SH-SY5Y (cell line): Measurements from ENCODE around the gene KIF4A.

ENCODE experiments used
- GATA2 ChIP-seq: IDR thresholded peaks from 2 replicates; pipeline ENCODE4 v1.6.1; 2011; ENCODE audit warnings: mild to moderate bottlenecking, low read depth, low read length
- GATA3 ChIP-seq: IDR thresholded peaks from 2 replicates; pipeline ENCODE4 v1.6.1; 2011; ENCODE audit warnings: low read depth, mild to moderate bottlenecking, low read length, moderate library complexity

KIF4A gene

DNA sequence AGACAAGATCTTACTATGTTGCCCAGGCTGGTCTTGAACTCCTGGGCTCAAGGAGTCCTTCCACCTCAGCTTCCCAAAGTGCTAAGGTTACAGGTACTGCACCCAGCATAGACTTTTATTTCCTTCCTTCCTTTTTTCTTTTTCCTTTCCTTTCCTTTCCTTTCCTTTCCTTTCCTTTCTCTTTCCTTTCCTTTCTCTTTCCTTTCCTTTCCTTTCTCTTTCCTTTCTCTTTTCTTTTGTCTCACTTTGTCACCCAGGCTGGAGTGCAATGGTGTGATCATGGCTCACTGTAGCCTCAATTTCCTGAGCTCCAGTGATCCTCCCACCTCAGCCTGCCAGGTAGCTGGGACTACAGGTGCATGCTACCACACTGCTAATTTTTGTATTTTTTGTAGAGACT lies 174.1 kb downstream of the KIF4A start:
- TF ChIP-seq GATA3 (no peak), GATA2 (no peak)

DNA sequence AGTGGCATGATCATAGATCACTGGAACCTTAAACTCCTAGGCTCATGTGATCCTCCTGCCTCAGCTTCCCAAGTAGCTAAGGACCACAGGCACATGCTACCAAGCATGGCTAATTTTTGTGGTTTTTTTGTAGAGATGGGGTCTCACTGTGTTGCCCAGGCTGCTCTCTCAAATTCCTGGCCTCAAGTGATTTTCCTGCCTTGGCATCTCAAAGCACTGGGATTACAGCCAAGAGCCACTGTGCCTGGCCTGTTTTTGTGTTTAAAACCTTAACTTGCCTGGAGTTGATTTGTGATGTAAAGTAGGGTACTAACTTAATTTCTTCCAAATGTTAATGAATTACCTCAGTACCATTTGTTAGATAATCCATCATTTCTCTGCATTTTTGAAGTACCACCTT lies 177.1 kb downstream of the KIF4A start:
- TF ChIP-seq GATA2 (no peak), GATA3 (no peak)

DNA sequence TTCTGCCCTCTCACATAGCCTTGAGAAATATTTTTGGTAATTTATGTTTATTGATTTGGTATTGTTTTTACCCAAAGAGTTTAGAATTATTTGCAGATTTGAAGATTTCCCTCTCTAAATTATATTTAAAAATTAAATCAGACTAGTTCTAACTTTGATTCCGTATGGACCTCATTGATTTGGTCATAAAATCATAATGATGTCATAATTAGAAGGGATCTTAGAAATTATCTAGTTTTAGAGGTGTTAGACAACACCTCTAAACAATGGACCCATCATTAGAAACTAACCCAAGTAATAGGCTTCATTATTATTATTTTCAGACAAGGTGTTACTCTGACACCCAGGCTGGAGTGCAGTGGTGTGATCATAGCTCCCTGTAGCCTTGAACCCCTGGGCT lies 178.8 kb downstream of the KIF4A start:
- TF ChIP-seq GATA3 (no peak), GATA2 (no peak)
